Activated gamma-delta T cell (primary cell): Measurements from ENCODE around the gene SECISBP2.
"Not testable (repeated sequence)": the region's sequence is repeated elsewhere in the genome, so short reads cannot be mapped to it uniquely, and the experiment has no call there.

Experiments used
- DNase-seq: peaks from one replicate; lab custom pipeline; 2025; lab: John Stamatoyannopoulos, UW

Gene SECISBP2

DNA sequence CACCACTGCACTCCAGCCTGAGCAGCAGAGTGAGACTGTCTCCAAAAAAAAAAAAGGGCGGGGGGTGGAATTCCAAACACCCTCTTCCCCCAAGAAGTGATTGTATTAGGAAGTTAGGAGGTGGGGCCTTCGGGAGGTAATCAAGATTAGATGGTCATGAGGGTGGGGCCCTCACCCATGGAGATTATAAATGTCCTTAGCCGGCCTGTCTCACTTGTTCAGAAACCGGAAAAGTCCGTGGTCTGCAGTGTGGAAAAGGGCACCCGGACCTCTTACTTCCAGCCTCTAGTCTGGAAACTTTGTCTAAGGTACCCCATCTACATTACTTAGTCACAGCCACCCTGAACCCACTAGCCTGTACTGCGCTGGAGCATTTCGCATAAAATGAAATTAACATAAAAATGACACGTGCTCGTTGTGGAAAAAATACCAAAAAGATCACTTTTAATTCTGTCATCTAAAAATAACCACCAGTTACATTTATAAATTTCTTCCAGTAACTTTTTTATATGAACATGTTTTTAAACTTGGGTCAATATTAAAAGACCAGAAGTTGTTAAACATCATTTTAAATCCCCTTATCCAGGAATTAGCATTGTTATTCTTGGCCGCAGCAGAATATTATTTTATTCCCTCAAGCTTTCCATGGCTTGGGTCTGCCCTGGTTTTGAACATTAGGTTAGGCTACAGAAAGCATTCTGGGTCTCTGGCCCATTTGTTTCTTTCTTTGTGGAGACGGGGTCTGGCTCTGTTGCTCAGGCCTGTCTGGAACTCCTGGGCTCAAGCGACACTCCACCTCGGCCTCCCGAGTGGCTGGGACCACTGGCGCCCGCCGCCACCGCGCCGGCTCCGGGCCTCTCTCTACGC lies 8.5 kb upstream of the SECISBP2 start:
- DNase-seq: no peak

DNA sequence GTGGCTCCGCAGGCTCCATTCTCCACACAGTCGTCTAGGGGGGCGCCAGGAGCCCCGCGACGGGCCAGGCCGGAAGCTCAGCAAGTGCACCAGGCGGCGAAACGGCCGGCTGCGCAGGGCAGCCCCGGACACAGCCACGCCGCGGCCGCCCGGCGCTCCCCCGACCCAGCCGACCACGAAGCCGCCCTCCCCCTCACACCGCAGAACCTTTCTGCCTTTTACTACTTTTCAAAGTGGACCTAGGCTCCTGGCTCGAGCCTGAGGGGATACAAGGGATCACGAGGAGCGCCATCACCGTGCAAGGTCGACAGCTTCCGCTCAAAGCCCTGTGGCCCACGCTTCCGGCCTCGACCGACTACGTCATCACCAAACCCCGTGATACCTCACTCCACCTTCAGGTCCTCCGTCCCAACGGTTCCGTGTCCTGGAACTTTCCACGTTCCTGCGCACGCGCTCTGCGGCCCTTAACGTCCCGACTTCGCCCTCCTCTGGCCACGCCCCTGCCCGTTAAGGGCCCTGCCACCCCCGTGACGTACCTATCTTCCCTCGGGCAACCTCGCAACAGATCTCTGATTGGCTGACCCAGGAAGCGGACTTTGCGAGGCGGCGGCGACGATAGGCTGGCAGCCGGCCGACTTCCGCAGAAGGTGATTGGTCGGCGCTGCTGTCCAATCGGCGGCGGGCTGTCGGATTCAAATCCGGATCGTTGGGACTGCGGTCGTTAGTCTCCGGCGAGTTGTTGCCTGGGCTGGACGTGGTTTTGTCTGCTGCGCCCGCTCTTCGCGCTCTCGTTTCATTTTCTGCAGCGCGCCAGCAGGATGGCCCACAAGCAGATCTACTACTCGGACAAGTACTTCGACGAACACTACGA lies 7.6 kb upstream of the SECISBP2 start, which contains the start of gene CKS2:
CKS2 (plus strand) TSS at position 721 of the 871 bp plus-strand sequence; CDS start at position 819, 98 bp downstream.
- peak; percentile 99 for DNase-seq

DNA sequence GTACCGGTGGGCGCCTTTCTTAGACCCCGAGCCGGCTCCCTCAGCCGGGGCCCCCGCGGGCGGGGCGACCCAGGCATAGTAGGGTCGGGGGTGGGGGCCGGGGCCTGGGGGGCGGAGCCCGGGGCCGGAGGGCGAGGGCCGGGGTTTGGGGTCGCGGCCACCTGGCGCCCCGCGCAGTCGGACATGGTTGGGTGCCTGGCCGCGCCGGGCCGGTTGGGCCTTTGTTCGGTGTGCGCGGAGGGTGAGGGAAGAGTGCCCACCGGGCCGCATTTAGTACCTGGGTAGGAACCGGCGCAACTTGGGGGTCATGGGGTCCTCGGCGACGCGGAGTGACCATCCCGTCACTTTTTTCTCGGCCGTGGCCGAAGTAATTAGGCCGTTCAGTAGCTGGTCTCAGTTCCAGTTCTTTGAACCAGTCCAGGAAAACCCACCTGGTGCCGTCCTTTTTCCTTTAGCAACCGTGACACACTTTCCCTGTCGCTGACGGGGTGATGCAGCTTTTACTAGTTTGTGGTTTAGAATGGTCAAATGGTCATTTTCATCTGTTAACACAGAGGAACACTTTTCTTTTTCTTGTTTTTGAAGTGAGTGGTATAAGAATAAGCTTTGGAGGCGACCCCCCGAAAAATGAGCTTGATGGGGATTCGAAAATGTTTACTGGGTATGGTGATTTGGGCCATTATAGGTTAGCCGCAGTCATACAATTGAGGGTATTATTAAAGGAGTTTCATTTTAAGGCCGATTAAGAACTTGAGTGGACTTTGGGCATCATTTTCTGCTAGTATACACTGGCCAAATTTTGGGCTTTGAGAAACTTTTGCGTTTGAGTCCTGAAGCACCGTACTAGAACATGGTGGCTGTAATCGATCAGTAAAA lies 6.7 kb upstream of the SECISBP2 start:
- DNase-seq: no peak

DNA sequence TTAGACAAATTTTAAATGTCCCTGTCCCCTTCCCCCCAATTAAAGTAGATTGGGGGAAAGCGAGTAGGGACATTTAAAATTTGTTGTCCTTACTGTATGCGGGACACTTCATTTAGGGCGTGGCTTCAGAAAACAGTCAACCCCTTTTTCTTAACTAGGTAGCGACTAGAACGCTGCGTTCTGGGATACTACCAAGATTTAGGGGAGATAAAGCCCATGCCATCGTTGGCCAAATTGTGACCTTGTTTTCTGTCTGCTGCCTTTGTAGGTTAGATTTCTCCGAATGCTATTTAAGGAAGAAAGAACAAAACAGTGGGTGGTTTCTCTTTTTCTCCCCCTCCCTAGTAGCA lies 6.1 kb upstream of the SECISBP2 start:
- no peak for DNase-seq

DNA sequence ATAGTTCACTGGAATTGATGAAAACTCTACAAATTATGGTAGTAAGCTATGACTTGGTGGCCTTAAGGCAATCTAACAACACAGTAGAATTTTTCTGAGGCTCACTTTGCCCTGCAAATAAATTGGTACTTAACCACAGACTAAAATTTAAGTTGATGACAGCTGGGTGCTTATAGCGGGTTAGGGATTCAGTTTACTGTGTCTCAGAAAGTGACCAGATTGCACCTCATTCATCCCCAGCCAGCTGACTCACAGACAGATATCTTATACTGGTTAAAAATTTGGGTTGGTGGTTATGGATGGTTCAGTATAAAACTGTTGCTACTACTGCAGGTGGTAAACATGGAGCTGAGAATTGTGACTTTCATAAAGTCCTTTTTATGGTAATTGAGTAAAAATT lies 4.5 kb upstream of the SECISBP2 start:
- DNase-seq: no peak

DNA sequence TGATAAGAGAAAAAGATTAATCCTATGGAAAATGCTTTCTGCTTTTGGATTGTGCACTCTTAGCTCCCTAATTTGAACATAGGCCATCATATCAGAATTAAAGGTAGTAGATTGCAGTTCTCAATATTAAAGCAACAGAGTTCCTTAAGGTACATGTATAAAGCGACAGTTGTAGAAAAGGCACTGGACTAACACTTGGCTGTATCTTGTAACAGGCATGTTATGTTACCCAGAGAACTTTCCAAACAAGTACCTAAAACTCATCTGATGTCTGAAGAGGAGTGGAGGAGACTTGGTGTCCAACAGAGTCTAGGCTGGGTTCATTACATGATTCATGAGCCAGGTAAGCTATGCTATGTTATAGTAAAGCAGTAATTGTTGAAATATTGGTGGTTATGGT lies 3.3 kb upstream of the SECISBP2 start:
- DNase-seq: no peak

DNA sequence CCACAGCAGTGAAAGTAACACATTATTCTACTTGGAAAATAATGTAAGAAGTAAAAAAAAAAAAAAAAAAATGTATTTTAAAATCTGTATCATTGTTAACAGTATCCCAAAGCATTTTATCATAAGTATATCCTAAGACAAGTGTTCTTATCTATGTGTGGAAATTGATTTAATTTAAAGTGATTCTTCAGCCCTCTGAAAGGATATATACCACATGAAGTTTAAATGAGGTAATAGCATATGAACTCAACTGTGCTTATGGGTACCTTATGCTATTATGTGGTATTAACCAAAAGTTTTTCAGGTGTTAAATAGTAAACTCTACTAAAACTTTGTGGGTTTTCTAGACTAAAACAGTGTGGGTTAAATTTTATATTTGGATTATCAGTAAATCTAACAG lies 2.8 kb upstream of the SECISBP2 start:
- no peak for DNase-seq

DNA sequence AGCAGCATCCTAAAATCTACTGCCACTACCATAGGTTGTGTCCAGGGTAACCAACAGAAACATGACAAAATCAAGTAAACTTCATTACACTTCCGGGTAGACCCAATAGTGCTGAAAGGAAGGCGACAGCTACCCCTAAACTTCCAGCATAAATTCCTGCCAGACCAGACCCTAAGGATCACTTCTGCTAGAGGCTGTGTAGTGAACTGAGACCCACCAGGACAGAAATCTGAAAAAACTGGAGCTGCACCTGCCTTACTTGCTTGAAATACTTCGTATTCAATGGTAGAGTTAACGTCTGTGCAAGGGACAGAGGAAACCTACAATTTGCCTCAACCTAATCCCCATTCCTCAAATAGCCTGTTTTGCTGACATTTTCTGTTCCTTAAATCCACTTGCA lies 1.0 kb upstream of the SECISBP2 start:
- no peak for DNase-seq

DNA sequence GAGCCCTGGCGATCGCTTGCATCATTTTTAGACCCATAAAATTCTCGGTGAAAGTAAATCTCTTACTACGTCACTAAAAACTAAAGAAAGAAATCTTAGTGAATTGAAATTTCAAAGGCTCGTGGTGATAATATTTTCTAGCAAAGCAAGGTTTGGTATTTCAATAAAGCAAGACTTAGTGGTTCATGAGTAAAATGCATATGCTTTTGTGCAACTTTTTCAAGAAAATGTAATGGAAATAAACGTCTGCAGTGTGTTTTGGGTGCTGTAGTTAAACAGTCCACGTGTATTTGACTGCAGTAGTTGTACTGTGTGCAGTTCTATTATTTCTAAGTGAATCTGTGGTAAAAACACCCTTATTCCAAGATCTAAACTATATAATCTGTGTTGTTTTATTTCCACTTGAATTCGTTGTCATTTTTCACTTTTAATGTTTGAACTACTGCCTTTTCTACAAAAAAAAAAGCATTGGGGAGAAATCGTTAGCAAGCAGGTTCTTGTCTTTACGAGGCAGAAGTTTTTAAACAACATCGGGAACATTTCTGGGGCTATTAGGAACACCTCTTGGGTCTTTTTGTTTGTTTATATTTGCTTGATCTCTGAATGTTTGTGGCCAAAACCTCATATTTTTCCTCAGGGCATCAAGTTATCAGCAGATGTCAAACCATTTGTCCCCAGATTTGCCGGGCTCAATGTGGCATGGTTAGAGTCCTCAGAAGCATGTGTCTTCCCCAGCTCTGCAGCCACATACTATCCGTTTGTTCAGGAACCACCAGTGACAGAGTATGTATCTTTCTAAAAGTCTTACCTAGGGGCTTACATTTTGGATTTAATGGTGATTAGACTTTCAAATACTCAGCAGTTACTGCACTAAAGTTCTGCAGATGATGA lies 960 bp downstream of the SECISBP2 start:
- DNase-seq: no peak

DNA sequence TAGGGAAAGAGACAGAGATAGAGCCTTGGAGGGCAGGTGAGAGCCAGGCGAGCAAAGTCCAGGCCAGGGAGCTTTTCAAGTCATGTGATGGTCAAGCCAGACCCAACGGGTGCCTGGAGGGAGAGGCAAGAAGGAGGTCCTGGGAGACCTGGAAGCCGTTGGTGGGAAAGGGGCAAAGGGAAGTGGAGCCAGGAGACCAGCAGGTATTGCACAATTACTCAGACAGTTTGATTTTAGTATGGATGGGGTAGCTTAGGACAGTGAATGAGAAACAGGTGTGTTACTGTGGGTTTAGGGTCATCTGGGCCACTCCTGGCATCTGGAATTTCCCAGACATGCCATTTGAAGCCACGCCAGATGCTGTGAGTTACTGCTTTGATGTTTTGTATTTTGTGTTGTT lies 5.1 kb downstream of the SECISBP2 start:
- no peak for DNase-seq

DNA sequence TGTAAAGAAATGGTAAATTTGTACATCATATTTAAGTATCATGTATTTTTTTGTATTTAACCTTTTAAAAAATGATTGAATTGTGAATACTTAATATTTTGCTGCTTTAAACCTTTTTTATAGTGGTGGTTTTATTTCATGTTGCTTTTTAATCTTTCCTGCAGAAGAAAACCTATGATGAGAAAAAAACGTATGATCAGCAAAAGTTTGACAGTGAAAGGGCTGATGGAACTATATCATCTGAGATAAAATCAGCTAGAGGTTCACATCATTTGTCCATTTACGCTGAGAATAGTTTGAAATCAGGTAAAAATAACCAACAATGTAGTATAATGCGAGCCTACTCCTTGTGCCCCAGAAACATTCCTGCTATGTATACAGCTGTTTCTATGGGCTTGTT lies 7.4 kb downstream of the SECISBP2 start:
- no peak for DNase-seq

DNA sequence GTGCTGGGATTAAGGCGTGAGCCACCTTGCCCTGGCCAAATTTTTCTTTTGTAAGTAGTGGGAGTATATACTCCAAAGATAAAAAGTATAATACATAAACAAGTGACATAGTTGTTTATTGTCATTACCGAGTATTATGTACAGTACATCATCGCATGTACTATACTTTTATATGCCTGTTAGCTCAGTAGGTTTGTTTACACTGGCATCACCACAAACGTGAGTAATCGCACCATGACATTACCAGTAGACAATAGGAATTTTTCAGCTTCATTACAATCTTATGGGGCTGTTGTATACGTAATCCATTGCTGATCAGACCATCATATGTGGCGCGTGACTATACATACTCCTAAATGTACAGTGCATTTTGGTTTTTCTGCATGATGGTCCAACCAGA lies 9.8 kb downstream of the SECISBP2 start:
- no peak for DNase-seq

DNA sequence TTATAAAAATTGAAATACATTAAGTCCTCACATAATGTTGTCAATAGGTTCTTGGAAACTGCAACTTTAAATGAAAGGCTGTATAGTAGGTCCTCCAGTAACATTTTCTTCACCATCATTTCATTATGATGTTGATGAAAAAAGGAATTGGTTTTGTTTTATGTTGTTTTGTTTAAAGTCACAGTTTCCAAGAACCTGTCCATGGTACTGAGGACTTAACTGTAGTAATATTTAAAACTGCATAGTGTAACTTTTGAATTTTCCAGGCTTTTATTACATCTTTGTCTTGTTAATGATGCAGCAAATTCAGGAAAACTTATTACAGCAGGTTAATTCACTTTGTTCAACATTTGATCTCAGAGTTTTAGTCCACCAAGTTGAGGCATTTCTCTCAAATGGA lies 11.6 kb downstream of the SECISBP2 start:
- DNase-seq: no peak

DNA sequence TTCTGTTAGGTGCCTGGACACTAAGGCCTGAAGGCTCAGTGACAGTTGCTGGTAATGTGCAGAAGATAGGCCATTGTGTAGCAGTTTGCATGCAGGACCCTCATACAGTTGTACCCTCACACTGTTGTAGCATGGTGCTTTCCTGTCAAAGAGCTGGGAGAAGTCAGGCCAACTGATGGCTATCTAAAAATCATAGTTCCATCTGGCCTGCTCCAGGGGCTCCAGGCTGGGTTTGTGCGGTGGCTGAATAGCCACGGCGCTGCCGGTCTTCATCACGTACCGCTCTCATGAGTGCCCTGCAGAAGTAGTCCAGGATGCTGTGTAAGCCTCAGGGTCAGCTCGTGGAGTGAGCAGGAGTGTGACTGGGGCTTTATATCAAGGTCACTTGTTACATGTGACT lies 12.2 kb downstream of the SECISBP2 start:
- DNase-seq: no peak

DNA sequence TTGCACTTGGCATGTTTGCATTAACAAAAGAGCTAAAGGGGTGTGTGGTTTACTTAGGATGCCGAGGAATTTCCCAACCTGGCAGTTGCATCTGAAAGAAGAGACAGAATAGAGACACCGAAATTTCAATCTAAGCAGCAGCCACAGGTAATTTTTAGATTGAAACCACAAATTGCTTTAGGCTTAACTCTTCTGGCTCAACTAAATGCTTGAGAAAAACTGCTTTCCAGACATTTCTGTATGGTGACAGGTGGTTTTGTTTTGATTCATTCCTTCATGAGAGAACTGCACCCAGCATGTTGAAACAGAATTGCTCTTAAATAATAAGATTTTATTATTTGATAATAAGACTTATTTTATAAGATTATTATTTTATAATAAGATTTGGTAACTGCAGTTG lies 21.5 kb downstream of the SECISBP2 start:
- DNase-seq: no peak

DNA sequence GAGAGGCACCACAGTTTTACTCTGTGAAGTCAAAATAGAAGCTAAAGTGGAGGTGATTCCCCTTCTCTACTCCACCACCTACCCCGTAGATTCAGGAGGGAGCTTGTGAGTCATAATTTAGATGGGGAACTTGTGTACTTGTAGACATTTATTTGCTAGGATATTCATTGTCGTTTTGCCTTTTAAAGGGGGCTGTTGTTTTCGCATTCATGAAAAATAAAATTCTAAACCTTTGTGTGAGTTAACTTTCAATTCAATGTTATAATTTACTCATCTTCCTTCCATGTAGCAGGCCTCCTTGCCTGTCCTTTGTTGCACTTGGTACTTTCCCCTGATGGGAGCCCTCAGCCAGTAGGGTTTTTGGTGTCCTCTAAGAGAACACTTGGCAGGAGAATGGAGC lies 22.0 kb downstream of the SECISBP2 start:
- DNase-seq: no peak

DNA sequence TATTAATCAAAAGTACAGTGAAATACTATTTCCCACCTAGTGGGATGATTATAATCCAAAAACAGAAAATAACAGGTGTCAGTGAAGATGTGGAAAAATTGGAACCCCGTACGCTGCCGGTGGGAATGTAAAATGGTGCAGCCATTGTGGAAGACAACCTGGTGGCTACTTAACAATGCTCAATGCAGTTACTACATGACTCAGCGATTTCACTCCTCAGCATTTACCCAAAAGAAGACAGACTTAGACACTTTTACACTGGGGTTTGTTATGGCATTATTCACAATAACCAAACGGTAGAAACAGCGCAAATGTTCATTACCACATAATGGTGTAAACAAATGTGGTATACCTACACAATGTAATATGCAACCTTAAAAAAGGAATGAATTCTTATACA lies 23.9 kb downstream of the SECISBP2 start:
- DNase-seq: no peak

DNA sequence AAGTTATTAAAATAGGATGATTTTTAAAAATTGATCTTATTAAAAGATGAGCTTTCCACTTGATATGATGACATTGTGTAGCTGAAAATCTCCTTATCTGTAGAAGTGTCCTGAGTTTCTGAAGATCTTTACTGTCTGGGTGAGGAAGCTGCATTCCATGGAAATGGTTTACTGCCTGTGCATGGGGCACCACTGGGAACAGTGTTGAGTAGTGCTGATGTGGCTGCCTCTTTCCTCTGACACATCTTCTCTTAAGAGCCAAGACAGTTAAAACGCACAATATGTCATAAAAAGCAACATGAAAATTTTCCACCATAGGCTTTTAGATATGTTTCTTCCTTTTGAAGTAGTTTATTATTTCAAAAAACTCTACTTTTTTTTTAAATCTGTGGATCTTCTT lies 24.6 kb downstream of the SECISBP2 start:
- no peak for DNase-seq

DNA sequence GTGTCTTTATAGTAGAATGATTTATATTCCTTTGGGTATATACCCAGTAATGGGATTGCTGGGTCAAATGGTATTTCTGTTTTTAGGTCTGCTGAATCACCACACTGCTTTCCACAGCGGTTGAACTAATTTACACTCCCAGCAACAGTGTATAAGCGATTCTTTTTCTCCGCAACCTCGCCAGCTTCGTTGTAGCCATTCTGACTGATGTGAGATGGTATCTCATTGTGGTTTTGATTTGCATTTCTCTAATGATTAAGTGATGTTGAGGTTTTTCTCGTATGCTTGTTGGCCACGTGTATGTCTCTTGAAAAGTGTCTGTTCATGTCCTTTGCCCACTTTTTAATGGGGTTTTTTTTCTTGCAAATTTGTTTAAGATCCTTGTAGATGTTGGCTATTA lies 25.5 kb downstream of the SECISBP2 start:
- DNase-seq: not testable (repeated sequence)

DNA sequence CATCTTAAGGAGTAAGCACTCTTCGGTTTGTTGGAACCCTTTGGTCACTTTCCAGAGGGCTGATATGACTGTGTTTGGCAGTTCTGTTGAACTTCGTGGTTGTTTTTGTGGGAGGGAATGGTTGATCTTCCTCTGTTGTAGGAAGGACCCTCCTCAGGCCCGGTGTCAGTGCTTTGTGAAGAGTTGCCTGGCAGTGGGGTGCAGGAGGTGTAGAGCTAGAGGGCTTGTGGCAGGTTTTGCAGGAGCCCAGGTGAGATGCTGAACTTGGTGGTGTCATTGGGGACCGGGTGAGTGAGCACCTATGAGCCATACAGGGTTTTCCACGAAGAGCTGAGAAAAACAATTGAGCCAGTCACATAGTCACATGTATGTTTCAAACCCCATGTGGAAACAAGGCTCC lies 27.2 kb downstream of the SECISBP2 start:
- no peak for DNase-seq

DNA sequence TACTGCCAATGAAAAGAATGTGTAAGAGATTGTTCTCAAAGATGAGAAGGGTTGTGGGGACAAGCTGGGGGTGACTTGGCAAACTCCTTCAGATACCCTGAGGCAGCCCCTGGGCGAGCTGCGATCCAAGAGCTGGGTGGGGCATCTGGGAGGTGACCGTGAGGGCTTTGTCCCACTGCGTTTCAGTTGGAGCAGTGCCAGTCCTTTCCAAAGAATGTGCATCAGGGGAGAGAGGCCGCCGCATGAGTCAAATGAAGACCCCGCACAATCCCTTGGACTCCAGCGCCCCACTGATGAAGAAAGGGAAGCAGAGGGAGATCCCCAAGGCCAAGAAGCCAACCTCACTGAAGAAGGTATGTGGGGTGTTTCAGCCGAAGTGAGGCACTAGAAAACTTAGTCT lies 28.4 kb downstream of the SECISBP2 start:
- DNase-seq: no peak
